K562 (cell line): Measurements from ENCODE around the gene ATP5F1D. TPM values are rescaled to one million over a fixed set of nuclear protein-coding genes. Genes with fewer than 3 reads are reported as not detected.
A peak's percentile ranks its signal among the peaks of the same experiment; 100 is the strongest.

Source experiments
- AFF1 ChIP-seq, 2 experiments: fragments of 450-650 bp; IDR thresholded peaks; 2 replicates each; pipeline ENCODE4 v1.6.1; 2018; ENCODE audit warnings: mild to moderate bottlenecking in 2 of 2, low read depth in 1 of 2; ENCODE audit not compliant: partially characterized antibody in 2 of 2
- BCOR ChIP-seq: fragments of 450-650 bp; IDR thresholded peaks from 2 replicates; pipeline ENCODE4 v1.6.1; 2016
- CHD2 ChIP-seq: IDR thresholded peaks from 2 replicates; pipeline ENCODE4 v1.6.1; 2011; ENCODE audit warnings: low read depth, low read length
- FOXJ3 ChIP-seq: sonication (generic); formaldehyde crosslinking; IDR thresholded peaks from 2 replicates; pipeline ENCODE4 v1.4.0; 2020; ENCODE audit warnings: mild to moderate bottlenecking, missing genetic modification reagents
- FUS ChIP-seq: fragments of 200-400 bp; formaldehyde crosslinking; optimal IDR thresholded peaks from 2 replicates; pipeline ENCODE3; 2017; ENCODE audit warnings: low read depth, low read length
- GABPA ChIP-seq: fragments of 200-800 bp; sonication (Bioruptor generic); conservative IDR thresholded peaks from 2 replicates; pipeline ENCODE4 v1.6.1; 2016; ENCODE audit warnings: low read depth, missing genetic modification characterization, missing compliant biosample characterization
- HCFC1 ChIP-seq: IDR thresholded peaks from 2 replicates; pipeline ENCODE4 v1.6.1; 2012; ENCODE audit warnings: low read depth, low read length, improper control_type of control experiment
- MAZ ChIP-seq, 2 experiments: fragments of 450-650 bp in 1 of 2; sonication (generic) in 1 of 2; formaldehyde crosslinking; IDR thresholded peaks in 1 of 2; conservative IDR thresholded peaks in 1 of 2; 2 replicates each; pipeline versions ENCODE4 v1.4.0 to v1.5.0; 2020; ENCODE audit warnings: mild to moderate bottlenecking in 1 of 2, missing genetic modification reagents in 1 of 2
- MXD1 ChIP-seq: fragments of 250-450 bp; sonication (Bioruptor Pico); IDR thresholded peaks from 2 replicates; pipeline ENCODE4 v1.8.0; 2021; ENCODE audit warnings: borderline replicate concordance, mild to moderate bottlenecking, moderate library complexity; ENCODE audit not compliant: poor library complexity, severe bottlenecking
- NR2C1 ChIP-seq, 2 experiments: fragments of 450-650 bp; IDR thresholded peaks; 2 replicates each; pipeline ENCODE4 v1.6.1; 2017; ENCODE audit warnings: mild to moderate bottlenecking in 2 of 2, antibody characterized with exemption in 1 of 2, inconsistent platforms in 1 of 2, missing compliant biosample characterization in 1 of 2, missing genetic modification characterization in 1 of 2
- NR2F6 ChIP-seq: fragments of 450-650 bp; formaldehyde crosslinking; IDR thresholded peaks from 2 replicates; pipeline ENCODE4 v1.4.0; 2020; ENCODE audit warnings: mild to moderate bottlenecking
- POLR2B ChIP-seq: fragments of 450-650 bp; IDR thresholded peaks from 2 replicates; pipeline ENCODE4 v1.6.1; 2018; ENCODE audit warnings: low read depth; ENCODE audit not compliant: partially characterized antibody
- RAD21 ChIP-seq, 2 experiments: fragments of 250-450 bp in 1 of 2; fragments of 450-650 bp in 1 of 2; sonication (Bioruptor Pico) in 1 of 2; formaldehyde crosslinking in 1 of 2; IDR thresholded peaks in 1 of 2; conservative IDR thresholded peaks in 1 of 2; 2 replicates each; pipeline versions ENCODE4 v1.4.0 to v1.8.0; 2020 to 2022; ENCODE audit warnings: mild to moderate bottlenecking in 2 of 2, moderate library complexity in 1 of 2
- RNF2 ChIP-seq: sonication (generic); IDR thresholded peaks from 2 replicates; pipeline ENCODE4 v1.6.1; 2016
- SMARCA4 ChIP-seq: fragments of 450-650 bp; IDR thresholded peaks from 2 replicates; pipeline ENCODE4 v1.6.1; 2016
- SUPT5H ChIP-seq: fragments of 450-650 bp; IDR thresholded peaks from 2 replicates; pipeline ENCODE4 v1.6.1; 2016
- TAF7 ChIP-seq: fragments of 450-650 bp; IDR thresholded peaks from 2 replicates; pipeline ENCODE4 v1.6.1; 2016; ENCODE audit warnings: missing genetic modification characterization, missing compliant biosample characterization
- TFAM ChIP-seq: fragments of 250-450 bp; sonication (Bioruptor Pico); conservative IDR thresholded peaks from 2 replicates; pipeline ENCODE4 v1.5.0; 2021; ENCODE audit warnings: mild to moderate bottlenecking, moderate library complexity
- ZNF143 ChIP-seq: sonication (generic); formaldehyde crosslinking; IDR thresholded peaks from 2 replicates; pipeline ENCODE4 v1.9.0; 2022; ENCODE audit warnings: mild to moderate bottlenecking, missing genetic modification reagents
- ZNF174 ChIP-seq: fragments of 250-450 bp; sonication (Bioruptor Pico); IDR thresholded peaks from 2 replicates; pipeline ENCODE4 v1.4.0; 2020; ENCODE audit warnings: mild to moderate bottlenecking
- ZNF592 ChIP-seq: fragments of 450-650 bp; IDR thresholded peaks from 2 replicates; pipeline ENCODE4 v1.6.1; 2017; ENCODE audit warnings: antibody characterized with exemption, mild to moderate bottlenecking
- ZNF785 ChIP-seq: fragments of 250-450 bp; sonication (Bioruptor Pico); IDR thresholded peaks from 2 replicates; pipeline ENCODE4 v1.4.0; 2020; ENCODE audit warnings: mild to moderate bottlenecking
- polyA plus RNA-seq, 8 experiments: library from polyadenylated mRNA; depleted of rRNA in 4 of 8; stranded (reverse) in 5 of 8; unstranded in 3 of 8; fragments of >200 nt; fragmentation: Nextera tagmentation in 2 of 8; fragmentation: Illumina TruSeq in 1 of 8; extraction: Ambion mirVana in 2 of 8; extraction: Trizol in 1 of 8; gene quantifications; 2 replicates each; pipeline versions ENCODE4 v1.2.1 to v1.2.3, GENCODE V29; 2011 to 2014; ENCODE audit warnings: inconsistent platforms in 1 of 8, missing spikeins in 1 of 8
- total RNA-seq, 7 experiments: library from RNA; depleted of rRNA in 6 of 7; stranded (reverse); fragments of >200 nt in 6 of 7; fragmentation: Illumina TruSeq in 2 of 7; extraction: Trizol in 2 of 7; gene quantifications; 2 replicates each; pipeline versions ENCODE4 v1.2.1 to v1.2.3, GENCODE V29; 2011 to 2021; ENCODE audit warnings: low replicate concordance in 1 of 7

The ATP5F1D gene
- total and polyA plus RNA-seq, 9 of the 15 experiments (the other 6 are each of a cell fraction or from before 2014, with no cell fraction given) = 3.9 to 409 (median 36.8) TPM

GRCh38 chr19:1252221-1252820, 10.8 kb downstream of the ATP5F1D start (continued):
- TF ChIP-seq FOXJ3 (no peak), CHD2 (no peak), ZNF592 (no peak), RNF2 (no peak), POLR2B (no peak), MAZ (CRISPR knock-in tag; conservative IDR thresholded peaks at IDR 0.05 in 1 of 2, IDR thresholded peaks at IDR 0.05 in 1 of 2) (peak in 1 of 2 experiments; percentile 30; a peak in 1 of 4 replicates), TAF7 (tag) (no peak), NR2F6 (CRISPR knock-in tag) (no peak), SMARCA4 (no peak), FUS (no peak), BCOR (no peak), TFAM (CRISPR knock-in tag) (no peak), MXD1 (CRISPR knock-in tag) (no peak), GABPA (tag) (0 out of 2 replicates have a peak, but pooled peaks have one; percentile 25), SUPT5H (no peak), ZNF143 (CRISPR knock-in tag) (no peak), HCFC1 (no peak), AFF1 (IDR thresholded peaks at IDR 0.05; ENCODE audit: low read depth in 1 of 2, partially characterized antibody in 2 of 2) (peak in 1 of 2 experiments; percentile 57), RAD21 (CRISPR knock-in tag; conservative IDR thresholded peaks at IDR 0.05 in 1 of 2, IDR thresholded peaks at IDR 0.05 in 1 of 2) (no peak), ZNF785 (no peak), ZNF174 (no peak), NR2C1 (IDR thresholded peaks at IDR 0.05) (no peak), NR2C1 (tag; IDR thresholded peaks at IDR 0.05) (no peak)
